DND-41 (cell line): ENCODE results near the gene DCAF11.

ENCODE experiments used
- ATAC-seq: fragments of 200-7000 bp; cut with Tn5 transposase; 3 replicates; pipeline ENCODE4 v1.9.1; 2021; ENCODE audit warnings: low read depth; ENCODE audit not compliant: insufficient read depth
- DNase-seq: peaks from one replicate; pipeline ENCODE4 v3.0.0-alpha.2; 2020
- H2AFZ ChIP-seq: 2 replicates; pipeline ENCODE4 v1.6.0; 2012; ENCODE audit warnings: low read depth, low read length
- H3K27ac ChIP-seq: 2 replicates; pipeline ENCODE4 v1.5.1; 2012; ENCODE audit warnings: low read length, inconsistent platforms
- H3K27me3 ChIP-seq: fragments of 200-600 bp; sonication (generic); 2 replicates; pipeline ENCODE4 v1.6.0; 2012; ENCODE audit warnings: low read length, mild to moderate bottlenecking, inconsistent platforms; ENCODE audit not compliant: insufficient read depth, poor library complexity
- H3K36me3 ChIP-seq: 2 replicates; pipeline ENCODE4 v1.5.1; 2012; ENCODE audit warnings: low read length, inconsistent platforms; ENCODE audit not compliant: insufficient read depth
- H3K4me1 ChIP-seq: 2 replicates; pipeline ENCODE4 v1.5.1; 2012; ENCODE audit warnings: mild to moderate bottlenecking, low read length; ENCODE audit not compliant: insufficient read depth
- H3K4me2 ChIP-seq: 2 replicates; pipeline ENCODE4 v1.6.0; 2012; ENCODE audit warnings: mild to moderate bottlenecking, moderate library complexity, low read length, inconsistent platforms; ENCODE audit not compliant: insufficient read depth
- H3K4me3 ChIP-seq, 2 experiments: fragments of 200-600 bp in 1 of 2; shearing (Covaris generic) in 1 of 2; 2 replicates each; pipeline ENCODE4 v1.5.1; 2012 to 2016; ENCODE audit warnings: inconsistent platforms in 2 of 2, low read length in 2 of 2, mild to moderate bottlenecking in 2 of 2, low read depth in 1 of 2, moderate library complexity in 1 of 2
- H3K79me2 ChIP-seq: 2 replicates; pipeline ENCODE4 v1.6.0; 2012; ENCODE audit warnings: low read length, inconsistent platforms; ENCODE audit not compliant: insufficient read depth
- H3K9ac ChIP-seq: 2 replicates; pipeline ENCODE4 v1.6.0; 2012; ENCODE audit warnings: low read depth, mild to moderate bottlenecking, inconsistent platforms, low read length, moderate library complexity
- H3K9me3 ChIP-seq: 2 replicates; pipeline ENCODE4 v1.5.1; 2012; ENCODE audit warnings: low read length, moderate library complexity, mild to moderate bottlenecking, inconsistent platforms; ENCODE audit not compliant: insufficient read depth, severe bottlenecking
- H4K20me1 ChIP-seq: 2 replicates; pipeline ENCODE4 v1.6.0; 2012; ENCODE audit warnings: low read length; ENCODE audit not compliant: insufficient read depth
- EZH2 ChIP-seq: IDR thresholded peaks from 3 replicates; pipeline ENCODE4 v1.6.1; 2012; ENCODE audit warnings: borderline replicate concordance, low read depth, mild to moderate bottlenecking, moderate library complexity, low read length, inconsistent platforms; ENCODE audit not compliant: severe bottlenecking
- TF ChIP-seq, protein P1 (sequence below): IDR thresholded peaks from 2 replicates; pipeline ENCODE4 v1.5.1; 2012; ENCODE audit warnings: borderline replicate concordance, low read length, moderate library complexity, mild to moderate bottlenecking; ENCODE audit not compliant: poor library complexity, severe bottlenecking; ENCODE audit errors: extremely low read depth

DCAF11 gene

DNA sequence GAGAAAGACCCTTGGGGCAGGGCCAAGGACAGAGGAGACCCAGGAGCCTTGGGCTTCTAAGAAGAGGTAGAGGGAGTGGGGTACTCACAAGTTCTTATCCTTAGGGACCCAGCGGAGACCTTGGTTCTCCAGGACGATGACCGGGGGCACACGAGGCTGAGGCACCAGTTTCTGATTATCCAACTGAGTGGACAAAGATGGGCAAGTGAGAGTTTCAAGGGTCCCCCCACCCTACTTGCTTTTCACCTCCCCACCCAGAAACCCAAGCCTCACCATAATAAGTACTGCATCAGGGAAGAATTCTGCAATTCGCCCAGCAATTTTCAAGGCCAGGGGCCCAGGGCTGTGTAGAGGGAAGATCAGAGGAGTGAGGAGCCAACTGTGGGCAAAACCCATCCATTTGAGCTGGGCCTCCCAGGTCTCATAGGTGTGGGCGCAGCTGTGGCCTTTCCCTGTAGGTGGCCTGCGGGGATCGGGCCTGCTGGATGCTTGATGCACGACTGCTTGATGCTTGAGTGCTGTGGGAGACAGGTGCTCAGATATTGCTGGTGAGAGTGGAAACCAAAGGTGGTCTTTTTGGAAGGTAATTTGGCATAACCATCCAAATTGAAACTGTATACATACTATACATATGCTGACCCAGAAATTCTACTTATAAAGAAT is 24.8 kb downstream of the DCAF11 start:
- Histone ChIP-seq H3K27ac (peak overlapping the region; percentile 20; the same call in 1 of the 2 replicates), H3K4me3 (peak overlapping the region in 1 of 2 experiments; percentile 74; a peak in 2 of 4 replicates), H3K4me2 (peak overlapping the region; percentile 74), H3K79me2 (peaks cover 61% of the 10 kb centered on the region), H2AFZ (no peak overlapping the region), H3K9me3 (no peaks in the 10 kb centered on the region), H3K9ac (peak overlapping the region; percentile 19; the same call in 1 of the 2 replicates), H3K4me1 (peaks cover 73% of the 10 kb centered on the region), H4K20me1 (peaks cover 32% of the 10 kb centered on the region; the same call in 1 of the 2 replicates), H3K36me3 (peaks cover 51% of the 10 kb centered on the region), H3K27me3 (no peaks in the 10 kb centered on the region)
- DNase-seq = no peak
- ATAC-seq = no peak
- TF ChIP-seq EZH2 = no peak
- TF ChIP-seq, protein P1, sequence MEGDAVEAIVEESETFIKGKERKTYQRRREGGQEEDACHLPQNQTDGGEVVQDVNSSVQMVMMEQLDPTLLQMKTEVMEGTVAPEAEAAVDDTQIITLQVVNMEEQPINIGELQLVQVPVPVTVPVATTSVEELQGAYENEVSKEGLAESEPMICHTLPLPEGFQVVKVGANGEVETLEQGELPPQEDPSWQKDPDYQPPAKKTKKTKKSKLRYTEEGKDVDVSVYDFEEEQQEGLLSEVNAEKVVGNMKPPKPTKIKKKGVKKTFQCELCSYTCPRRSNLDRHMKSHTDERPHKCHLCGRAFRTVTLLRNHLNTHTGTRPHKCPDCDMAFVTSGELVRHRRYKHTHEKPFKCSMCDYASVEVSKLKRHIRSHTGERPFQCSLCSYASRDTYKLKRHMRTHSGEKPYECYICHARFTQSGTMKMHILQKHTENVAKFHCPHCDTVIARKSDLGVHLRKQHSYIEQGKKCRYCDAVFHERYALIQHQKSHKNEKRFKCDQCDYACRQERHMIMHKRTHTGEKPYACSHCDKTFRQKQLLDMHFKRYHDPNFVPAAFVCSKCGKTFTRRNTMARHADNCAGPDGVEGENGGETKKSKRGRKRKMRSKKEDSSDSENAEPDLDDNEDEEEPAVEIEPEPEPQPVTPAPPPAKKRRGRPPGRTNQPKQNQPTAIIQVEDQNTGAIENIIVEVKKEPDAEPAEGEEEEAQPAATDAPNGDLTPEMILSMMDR = no peak

DNA sequence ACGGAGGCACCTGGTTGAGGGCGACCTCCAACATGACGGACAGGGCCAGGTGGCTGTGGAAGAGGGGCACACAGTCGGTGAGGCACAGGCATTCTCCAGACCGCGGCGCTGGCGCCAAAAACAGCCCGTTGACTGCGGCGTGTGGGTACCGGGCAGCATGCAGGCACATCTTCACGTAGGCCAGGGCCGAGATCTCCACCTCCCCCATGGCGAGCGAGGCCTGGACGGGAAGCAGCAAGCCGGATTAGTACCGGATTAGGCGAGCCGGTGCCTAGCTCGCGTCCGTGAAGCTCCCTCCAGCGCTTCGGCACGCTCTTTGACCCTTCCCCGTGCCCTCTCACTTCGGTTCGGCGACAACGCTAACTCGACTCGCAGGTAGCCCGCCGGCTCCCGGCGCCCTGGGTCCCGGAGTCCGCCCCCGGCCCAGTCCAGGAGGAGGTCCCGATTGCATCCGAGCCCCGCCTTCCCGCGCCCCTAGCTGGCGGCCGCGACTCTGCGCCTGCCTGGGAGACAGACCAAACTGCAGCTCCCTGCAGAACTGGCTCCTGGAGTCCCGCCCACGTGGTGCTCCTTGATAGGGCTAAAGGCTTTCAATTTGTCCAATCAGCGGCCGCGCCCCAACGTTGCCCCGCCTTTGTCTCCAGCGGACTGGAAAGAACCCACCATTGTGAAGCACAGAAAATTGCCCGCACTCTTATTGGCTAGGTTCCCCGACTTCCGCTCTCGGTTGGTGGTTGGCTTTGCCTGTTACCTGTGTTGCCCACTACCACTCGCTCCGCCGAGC is 26.7 kb downstream of the DCAF11 start, which contains the start of gene EMC9:
Gene EMC9, minus strand, starts transcription at position 495 of the 784 bp plus-strand sequence. Its CDS starts 287 bp downstream, at position 208.
- peak within 1 kb of the TSS; percentile 77 for H2AFZ ChIP-seq
- DNase-seq = peak; percentile 100
- no peaks in the 10 kb centered on the region for H3K9me3 ChIP-seq
- peak within 1 kb of the TSS; percentile 94 for H3K27ac ChIP-seq
- H3K4me1 ChIP-seq = peaks cover 84% of the 10 kb centered on the region
- H4K20me1 ChIP-seq = peaks cover 38% of the 10 kb centered on the region; the same call in 1 of the 2 replicates
- H3K9ac ChIP-seq = peak within 1 kb of the TSS; percentile 83
- peak within 1 kb of the TSS; percentile 79 for H3K4me2 ChIP-seq
- TF ChIP-seq, protein P1 = peak; percentile 54
- no peak for TF ChIP-seq EZH2
- H3K27me3 ChIP-seq = no peaks in the 10 kb centered on the region
- H3K79me2 ChIP-seq = peaks cover 77% of the 10 kb centered on the region
- peaks cover 62% of the 10 kb centered on the region for H3K36me3 ChIP-seq
- ATAC-seq = peak; percentile 87
- peak within 1 kb of the TSS; percentile 39 to 74 for H3K4me3 ChIP-seq

DNA sequence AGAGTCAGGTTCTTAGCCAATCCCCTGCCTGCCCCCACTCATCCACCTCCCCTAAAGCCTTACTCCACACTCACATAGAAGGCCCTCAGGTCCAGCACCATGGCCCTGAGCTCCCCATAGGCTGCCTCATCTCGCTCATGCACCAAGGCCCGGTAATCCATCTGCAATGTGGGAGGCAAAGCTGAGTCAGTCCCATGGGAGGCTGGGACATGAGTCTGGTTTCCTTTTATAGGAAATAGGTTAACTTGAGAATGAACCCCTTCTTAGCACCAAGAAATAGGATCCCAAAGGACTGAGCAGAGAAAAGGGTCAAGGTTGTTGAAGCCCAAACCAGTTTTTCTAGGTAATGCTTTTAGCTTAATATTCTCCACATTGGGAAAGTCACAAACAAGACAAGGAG is 28.9 kb downstream of the DCAF11 start:
- ATAC-seq = no peak
- Histone ChIP-seq H3K79me2 (peaks cover 68% of the 10 kb centered on the region), H3K4me3 (no peak overlapping the region), H3K27ac (no peak overlapping the region), H3K9me3 (no peaks in the 10 kb centered on the region), H3K27me3 (no peaks in the 10 kb centered on the region), H3K36me3 (peaks cover 52% of the 10 kb centered on the region), H4K20me1 (peaks cover 26% of the 10 kb centered on the region), H3K4me1 (peaks cover 70% of the 10 kb centered on the region), H3K9ac (no peak overlapping the region), H3K4me2 (no peak overlapping the region), H2AFZ (no peak overlapping the region)
- TF ChIP-seq, protein P1 = no peak
- no peak for TF ChIP-seq EZH2
- DNase-seq = no peak
